Measurements from ENCODE around the gene IGDCC3. TPM values are rescaled to one million over a fixed set of nuclear protein-coding genes. Genes with fewer than 3 reads are reported as not detected.

The IGDCC3 gene
- total and polyA plus RNA-seq, 2 donors (not counting 3 experiments of a cell fraction or from before 2014, with no cell fraction given) = 0.03 TPM; not detected in 1

DNA sequence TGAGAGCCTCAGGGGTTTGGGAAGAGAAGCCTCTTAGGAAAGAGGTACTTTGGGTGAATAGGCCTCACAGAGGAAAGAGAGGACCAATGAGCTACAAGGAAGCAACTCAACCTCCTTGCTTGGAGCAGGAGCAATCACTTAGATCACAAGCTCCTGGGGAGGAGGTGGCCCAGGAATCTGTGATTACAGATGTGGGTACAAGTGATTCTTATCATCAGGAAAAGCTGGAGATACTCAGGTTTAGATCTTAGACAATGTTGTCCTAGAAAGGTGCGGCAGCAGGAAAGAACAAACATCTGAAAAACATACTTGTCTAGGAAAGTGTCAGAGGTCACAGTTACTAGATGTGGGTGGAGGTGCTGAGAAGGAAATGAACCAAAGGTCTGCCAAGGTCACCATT, 99.3 kb downstream of the IGDCC3 start:
- no peaks in the 10 kb centered on the region for H3K79me2 ChIP-seq (ENCODE audit: control insufficient read depth, insufficient read depth, low read length)
- H3K9ac ChIP-seq (replicated peaks; ENCODE audit: extremely low read depth, insufficient read depth, low read length) = no peak overlapping the region
- H4K20me1 ChIP-seq (replicated peaks; ENCODE audit: control insufficient read depth, extremely low read depth, insufficient read depth, low read length) = no peaks in the 10 kb centered on the region
- TF ChIP-seq MYC (IDR thresholded peaks at IDR 0.05; ENCODE audit: low read depth, low read length) (no peak), FOS (IDR thresholded peaks at IDR 0.05; ENCODE audit: borderline replicate concordance, insufficient read depth, low read length) (no peak)
- DNase-seq (ENCODE audit: low read depth, low spot score) = no peak
- no peak overlapping the region for H2AFZ ChIP-seq (ENCODE audit: low read depth, low read length)
- FAIRE-seq = no peak
- no TSS peak for BruUV-seq (replicated peaks)
- ChIA-PET CTCF (interaction anchor here (1.3 to 1.8 kb wide), 2 partner anchors 19 to 31 kb away, joined by 3 to 5 read pairs; no protein-coding TSS in a partner anchor), POLR2A (interaction anchor here (0.9 kb wide), 1 partner anchor 26 kb away, joined by 3 read pairs; the partner anchor contains the start of gene RNU5B-1)
- H3K27ac ChIP-seq (ENCODE audit: insufficient read depth, low read depth, low read length) = no peak overlapping the region
- H3K4me1 ChIP-seq (ENCODE audit: control insufficient read depth, extremely low read depth, insufficient read depth, low read length) = no peaks in the 10 kb centered on the region
- no peaks in the 10 kb centered on the region for H3K36me3 ChIP-seq (ENCODE audit: control insufficient read depth in 2 of 2, extremely low read depth in 1 of 2, insufficient read depth in 2 of 2, low read length in 2 of 2)
- H3K9me1 ChIP-seq (replicated peaks; ENCODE audit: control insufficient read depth, extremely low read depth, insufficient read depth, low read length) = no peaks in the 10 kb centered on the region
- dilution Hi-C loops (cut with MboI; ENCODE audit: extremely low pct_ligation_motif_present, low sequenced_read_pairs) (no loop called here), intact Hi-C loops (cut with micrococcal nuclease) (no loop called here)
- H3K4me2 ChIP-seq (ENCODE audit: insufficient read depth, low read length) = no peak overlapping the region
- no peak overlapping the region for H3K4me3 ChIP-seq (replicated peaks in 1 of 3; ENCODE audit: insufficient read depth in 1 of 3, low read depth in 1 of 3, low read length in 3 of 3)
- no peaks in the 10 kb centered on the region for H3K27me3 ChIP-seq (ENCODE audit: control insufficient read depth in 2 of 2, insufficient read depth in 2 of 2, low read length in 2 of 2)
- H3K9me3 ChIP-seq (replicated peaks; ENCODE audit: control insufficient read depth, insufficient read depth, low read length) = no peaks in the 10 kb centered on the region

Small RNAs within 50 kb of the gene (small RNA-seq; reads per million reads assigned to genes)
- gene RNU5A-1 (ENCODE audit: insufficient read depth, insufficient read length, low read depth, low replicate concordance) (196 reads per million, percentile 99 among the genes with 10 or more reads in this experiment), gene RNU5B-1 (ENCODE audit: insufficient read depth, insufficient read length, low read depth, low replicate concordance) (20.8 reads per million, percentile 80 among the genes with 10 or more reads in this experiment), gene SNORA24B (ENCODE audit: insufficient read depth, insufficient read length, low read depth, low replicate concordance) (3.3 reads per million, percentile 21 among the genes with 10 or more reads in this experiment)

Other genes with a start within 250 kb of the IGDCC3 start
- 19.5 and 26.6 TPM in 2 replicates for gene PDCD7, start 244.2 kb downstream of the IGDCC3 start, total RNA-seq
- gene PDCD7, start 244.2 kb downstream of the IGDCC3 start, polyA plus RNA-seq = 11.1 and 12.1 TPM in 2 replicates
- gene CLPX, start 192.7 kb downstream of the IGDCC3 start, total RNA-seq = 41.4 and 41.8 TPM in 2 replicates
- 8.0 and 11.1 TPM in 2 replicates for gene CLPX, start 192.7 kb downstream of the IGDCC3 start, polyA plus RNA-seq
- gene CILP, start 166.5 kb downstream of the IGDCC3 start, total RNA-seq = not detected in 2 replicates
- 0.01 and 0.02 TPM in 2 replicates for gene CILP, start 166.5 kb downstream of the IGDCC3 start, polyA plus RNA-seq
- 6.0 and 6.3 TPM in 2 replicates for gene PARP16, start 91.1 kb downstream of the IGDCC3 start, total RNA-seq
- gene PARP16, start 91.1 kb downstream of the IGDCC3 start, polyA plus RNA-seq = 3.9 and 4.4 TPM in 2 replicates
- not detected in 2 replicates for gene RNU5A-1, start 82.0 kb downstream of the IGDCC3 start, total RNA-seq
- gene RNU5A-1, start 82.0 kb downstream of the IGDCC3 start, polyA plus RNA-seq = not detected in 2 replicates
- not detected in 2 replicates for gene RNU5B-1, start 73.3 kb downstream of the IGDCC3 start, total RNA-seq
- gene RNU5B-1, start 73.3 kb downstream of the IGDCC3 start, polyA plus RNA-seq = not detected in 2 replicates
- gene IGDCC4, start 44.9 kb upstream of the IGDCC3 start, total RNA-seq = 0.07 and 0.60 TPM in 2 replicates
- gene IGDCC4, start 44.9 kb upstream of the IGDCC3 start, polyA plus RNA-seq = 0.06 and 0.07 TPM in 2 replicates
- 34.2 and 35.3 TPM in 2 replicates for gene DPP8, start 139.7 kb upstream of the IGDCC3 start, total RNA-seq
- gene DPP8, start 139.7 kb upstream of the IGDCC3 start, polyA plus RNA-seq = 9.4 and 12.1 TPM in 2 replicates
- gene HACD3, start 152.5 kb upstream of the IGDCC3 start, total RNA-seq = 61.1 and 61.9 TPM in 2 replicates
- gene HACD3, start 152.5 kb upstream of the IGDCC3 start, polyA plus RNA-seq = 37.9 and 47.4 TPM in 2 replicates
- 41.7 and 44.6 TPM in 2 replicates for gene INTS14, start 233.1 kb upstream of the IGDCC3 start, total RNA-seq
- gene INTS14, start 233.1 kb upstream of the IGDCC3 start, polyA plus RNA-seq = 45.8 and 52.6 TPM in 2 replicates
- 5.4 and 7.3 TPM in 2 replicates for gene SLC24A1, start 243.9 kb upstream of the IGDCC3 start, total RNA-seq
- 3.6 and 5.4 TPM in 2 replicates for gene SLC24A1, start 243.9 kb upstream of the IGDCC3 start, polyA plus RNA-seq